Urothelium cell line (cell line): ENCODE results near the gene BST1.

Experiments used
- DNase-seq: peaks from one replicate; pipeline ENCODE4 v3.0.0; 2011; ENCODE audit warnings: low spot score, mixed read lengths
- FAIRE-seq: peaks from 2 replicates; lab custom pipeline; 2011; peaks lifted over from hg19 to GRCh38; lab: Jason Lieb, UNC

The BST1 gene

GRCh38 chr4:15702941-15703403 lies at the start of gene BST1:
Gene BST1 (plus strand): TSS chr4:15703065. CDS start chr4:15703145, 80 bp downstream.
- DNase-seq: no peak
- FAIRE-seq: no peak

- DNase-seq (no peak), FAIRE-seq (no peak)
These were observed 49.4 kb upstream of the BST1 start for GRCh38 chr4:15653420-15653819.

- FAIRE-seq: no peak
- peak; percentile 2 for DNase-seq
These were observed 48.8 kb upstream of the BST1 start for GRCh38 chr4:15653864-15654592.

- FAIRE-seq (no peak), DNase-seq (no peak)
These were observed 48.2 kb upstream of the BST1 start for GRCh38 chr4:15654593-15655222.

GRCh38 chr4:15655223-15656037 lies 47.4 kb upstream of the BST1 start, which contains the start of gene FBXL5:
Gene FBXL5 (minus strand): TSS chr4:15655357. CDS start chr4:15655287, 70 bp downstream.
- DNase-seq (peak; percentile 91), FAIRE-seq (no peak)

GRCh38 chr4:15656038-15656470 lies 46.8 kb upstream of the BST1 start:
- no peak for FAIRE-seq
- DNase-seq: no peak

GRCh38 chr4:15657366-15657765 lies 45.5 kb upstream of the BST1 start:
- FAIRE-seq: no peak

GRCh38 chr4:15658136-15658770 lies 44.6 kb upstream of the BST1 start:
- no peak for DNase-seq

More at GRCh38 chr4:15657366-15657765, 45.5 kb upstream of the BST1 start:
- DNase-seq: no peak

GRCh38 chr4:15658781-15659180 lies 44.1 kb upstream of the BST1 start:
- FAIRE-seq: no peak
- DNase-seq: no peak

More at GRCh38 chr4:15658136-15658770, 44.6 kb upstream of the BST1 start:
- FAIRE-seq: no peak

- DNase-seq: no peak
- FAIRE-seq: no peak
These were observed 42.9 kb upstream of the BST1 start for GRCh38 chr4:15659768-15660570.

GRCh38 chr4:15665753-15666365 lies 37.0 kb upstream of the BST1 start:
- FAIRE-seq: no peak
- peak; percentile 25 for DNase-seq

GRCh38 chr4:15667006-15667405 lies 35.9 kb upstream of the BST1 start:
- FAIRE-seq (no peak), DNase-seq (no peak)

GRCh38 chr4:15668566-15669435 lies 34.1 kb upstream of the BST1 start:
- DNase-seq: no peak
- FAIRE-seq: no peak

- DNase-seq (no peak), FAIRE-seq (no peak)
These were observed 32.3 kb upstream of the BST1 start for GRCh38 chr4:15670576-15670975.

GRCh38 chr4:15672101-15672500 lies 30.8 kb upstream of the BST1 start:
- DNase-seq: no peak
- no peak for FAIRE-seq

GRCh38 chr4:15673337-15673736 lies 29.5 kb upstream of the BST1 start:
- no peak for FAIRE-seq
- DNase-seq: no peak

- FAIRE-seq (no peak), DNase-seq (no peak)
These were observed 28.8 kb upstream of the BST1 start for GRCh38 chr4:15674046-15674445.

- DNase-seq (no peak), FAIRE-seq (no peak)
These were observed 27.9 kb upstream of the BST1 start for GRCh38 chr4:15674926-15675325.

- no peak for DNase-seq
- no peak for FAIRE-seq
These were observed 27.5 kb upstream of the BST1 start for GRCh38 chr4:15675356-15675755.
